Stimulated activated CD4-positive, alpha-beta T cell treated with anti-CD3 and anti-CD28 coated beads, Interleukin-4, amount 100 ng/mL, for 24 hours (primary cell): ENCODE data around the gene ACBD6.
"Not testable (repeated sequence)": the region's sequence is repeated elsewhere in the genome, so short reads cannot be mapped to it uniquely, and the experiment has no call there.

Experiments
- DNase-seq: peaks from one replicate; pipeline ENCODE4 v3.0.0-alpha.2; 2020

Gene ACBD6

DNA sequence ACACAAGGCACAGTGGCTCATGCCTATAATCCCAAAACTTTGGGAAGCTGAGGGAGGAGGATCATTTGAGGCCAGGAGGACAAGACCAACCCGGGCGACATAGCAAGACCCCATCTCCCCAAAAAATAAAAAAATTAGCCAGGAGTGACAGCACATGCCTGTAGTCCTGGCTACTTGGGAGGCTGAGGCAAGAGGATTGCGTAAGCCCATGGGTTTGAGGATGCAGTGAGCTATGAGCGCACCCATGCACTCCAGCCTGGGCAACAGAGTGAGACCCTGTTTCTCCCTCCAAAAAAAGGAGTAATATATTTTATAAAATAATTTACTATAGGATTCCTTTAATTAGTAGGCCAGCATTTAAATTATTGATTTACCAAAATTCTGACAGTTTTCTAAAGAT lies 89.8 kb downstream of the ACBD6 start:
- no peak for DNase-seq

DNA sequence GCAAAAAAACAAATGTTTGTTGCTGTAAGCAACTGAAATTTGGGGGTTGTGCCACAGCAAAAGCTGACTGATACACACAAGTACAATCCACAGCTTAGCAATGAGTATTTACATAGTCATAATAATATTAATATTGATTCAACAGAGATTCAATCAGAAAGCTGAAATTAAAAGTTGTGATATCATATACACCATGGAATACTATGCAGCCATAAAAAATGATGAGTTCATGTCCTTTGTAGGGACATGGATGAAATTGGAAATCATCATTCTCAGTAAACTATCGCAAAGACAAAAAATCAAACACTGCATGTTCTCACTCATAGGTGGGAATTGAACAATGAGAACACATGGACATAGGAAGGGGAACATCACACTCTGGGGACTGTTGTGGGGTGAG lies 94.2 kb downstream of the ACBD6 start:
- DNase-seq = not testable (repeated sequence)

DNA sequence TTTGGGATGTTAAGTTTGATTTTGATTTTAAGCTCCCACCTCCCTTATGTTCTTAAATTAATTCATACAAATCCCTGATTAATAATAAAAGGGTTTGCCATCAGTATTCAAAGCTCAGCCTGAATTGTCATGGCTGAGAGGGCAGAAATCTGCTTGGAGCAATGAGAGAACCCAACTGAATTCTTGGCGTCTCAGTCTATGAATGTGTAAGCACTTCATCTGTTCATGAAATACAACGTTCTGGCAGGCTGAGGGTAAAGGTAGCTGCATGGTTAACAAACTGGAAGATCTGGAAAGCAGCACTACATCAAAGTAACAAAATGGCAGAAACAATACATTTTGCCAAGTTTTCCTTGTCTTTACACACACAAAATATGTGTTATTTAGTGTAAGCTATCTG lies 95.3 kb downstream of the ACBD6 start:
- DNase-seq = no peak

DNA sequence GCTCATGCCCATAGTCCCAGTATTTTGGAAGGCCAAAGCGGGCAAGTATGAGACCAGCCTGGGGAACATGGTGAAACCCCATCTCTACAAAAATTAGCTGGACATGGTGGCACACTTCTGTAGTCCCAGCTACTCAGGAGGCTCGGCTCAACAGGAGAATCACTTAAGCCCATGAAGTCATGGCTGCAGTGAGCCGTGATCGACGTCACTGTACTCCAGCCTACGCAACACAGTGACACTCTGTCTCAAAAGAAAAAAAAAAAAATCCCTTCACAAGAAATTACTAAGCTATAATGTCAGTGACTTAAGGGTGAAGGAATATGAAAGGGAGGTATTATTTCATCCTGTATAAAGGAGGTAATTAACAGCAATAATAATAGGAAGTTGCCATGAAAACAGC lies 99.8 kb downstream of the ACBD6 start:
- DNase-seq = no peak

DNA sequence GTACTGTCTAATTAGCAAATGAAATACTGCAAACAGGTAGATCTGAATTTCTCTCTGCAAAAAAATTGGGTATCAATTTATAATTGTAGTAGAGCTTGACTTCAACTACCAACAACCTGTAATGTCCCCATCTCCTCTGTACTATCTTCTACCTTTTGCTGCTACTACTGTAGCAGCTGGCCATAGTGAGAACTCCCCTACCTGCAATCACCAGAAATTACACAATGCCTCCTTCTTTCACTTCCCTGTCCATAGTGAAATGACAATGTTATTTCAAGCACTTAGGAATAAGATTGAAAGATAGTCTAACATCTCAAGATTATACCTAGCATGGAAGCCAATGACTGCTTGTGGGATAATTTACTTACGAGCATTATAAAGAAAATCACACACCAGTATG lies 100.4 kb downstream of the ACBD6 start:
- DNase-seq = no peak

DNA sequence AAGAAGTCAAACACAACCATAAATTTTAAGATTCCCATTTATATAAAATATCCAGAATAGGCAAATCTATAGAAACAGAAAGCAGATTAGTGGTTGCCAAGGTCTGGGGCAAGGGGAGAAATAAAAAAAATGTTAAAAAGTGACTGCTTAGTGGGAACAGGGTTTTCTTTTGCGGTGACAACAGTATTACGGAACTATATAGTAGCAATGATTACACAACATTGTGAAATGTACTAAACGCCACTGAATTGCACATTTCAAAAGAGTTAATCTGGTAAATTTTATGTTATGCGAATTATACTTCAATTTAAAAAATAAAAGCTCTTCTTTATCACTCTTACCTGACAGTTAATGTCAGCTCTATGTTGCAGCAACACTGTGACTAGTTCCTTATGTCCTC lies 105.2 kb downstream of the ACBD6 start:
- no peak for DNase-seq

DNA sequence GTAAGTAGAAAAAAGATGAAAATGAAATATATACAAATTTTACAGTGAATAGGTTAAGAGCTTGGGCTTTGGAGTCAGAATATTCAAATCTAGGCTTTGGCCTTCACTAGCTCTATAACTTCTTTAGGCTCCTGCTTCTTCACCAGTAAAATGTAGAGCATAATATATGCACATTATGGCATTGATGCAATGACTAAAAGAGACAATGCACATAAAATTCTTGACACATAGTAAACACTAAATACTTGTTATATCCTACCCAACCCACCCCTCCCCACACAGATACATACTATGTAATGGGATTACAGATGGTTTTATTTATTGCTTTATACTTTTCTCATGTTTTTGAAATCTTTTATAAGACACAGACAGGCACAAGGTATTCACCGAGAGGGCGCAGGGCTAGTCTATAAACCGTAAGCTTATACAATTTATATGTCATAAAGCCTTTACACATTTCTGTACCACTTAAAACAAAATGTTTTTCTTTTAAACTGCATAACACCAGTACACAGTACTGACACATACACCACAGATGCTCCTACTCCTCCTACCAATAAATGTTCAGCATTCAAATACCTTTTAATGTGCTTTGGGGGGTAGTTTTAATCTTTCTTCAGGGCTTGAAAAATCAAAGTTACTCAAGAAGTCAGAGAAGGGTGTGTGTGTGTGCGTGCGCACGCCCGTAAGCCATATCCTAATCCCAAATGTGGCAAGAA lies 109.8 kb downstream of the ACBD6 start:
- no peak for DNase-seq

DNA sequence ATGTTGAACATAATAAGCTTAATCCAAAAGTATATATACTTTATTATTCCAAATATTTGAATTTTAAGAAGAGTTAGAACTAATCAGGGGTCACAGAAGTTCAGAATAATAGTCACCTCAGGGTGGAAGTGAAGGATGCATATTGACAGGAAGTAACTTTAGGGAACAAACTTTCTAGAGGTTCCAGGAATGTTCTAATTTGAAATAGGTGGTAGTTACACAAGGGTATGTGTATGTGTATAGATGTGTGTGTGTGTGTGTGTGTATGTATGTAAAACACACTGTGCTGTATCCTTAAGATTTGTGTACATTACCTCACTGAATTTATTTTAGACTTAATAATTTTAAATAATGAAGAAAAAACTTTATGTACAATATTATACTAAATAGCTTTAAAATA lies 110.4 kb downstream of the ACBD6 start:
- no peak for DNase-seq

DNA sequence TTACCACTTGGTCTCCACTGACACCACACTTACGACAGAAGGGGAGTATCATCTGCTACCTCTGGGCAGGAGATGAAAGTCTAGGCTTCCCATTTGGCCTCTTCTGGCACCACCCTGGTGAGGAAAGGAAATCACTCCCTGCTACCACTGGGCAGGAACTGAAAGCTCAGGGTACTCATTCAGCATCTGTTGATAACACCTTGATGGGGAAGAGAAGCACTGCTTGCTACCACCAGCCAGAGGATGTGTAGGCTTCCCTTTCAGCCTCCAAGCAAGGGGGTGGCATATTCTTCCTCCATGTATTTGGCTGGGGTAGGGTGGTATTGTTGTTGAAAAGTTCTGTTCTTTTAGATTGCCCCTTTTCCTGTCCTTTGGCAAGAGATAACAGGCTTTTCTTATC lies 115.0 kb downstream of the ACBD6 start:
- no peak for DNase-seq

DNA sequence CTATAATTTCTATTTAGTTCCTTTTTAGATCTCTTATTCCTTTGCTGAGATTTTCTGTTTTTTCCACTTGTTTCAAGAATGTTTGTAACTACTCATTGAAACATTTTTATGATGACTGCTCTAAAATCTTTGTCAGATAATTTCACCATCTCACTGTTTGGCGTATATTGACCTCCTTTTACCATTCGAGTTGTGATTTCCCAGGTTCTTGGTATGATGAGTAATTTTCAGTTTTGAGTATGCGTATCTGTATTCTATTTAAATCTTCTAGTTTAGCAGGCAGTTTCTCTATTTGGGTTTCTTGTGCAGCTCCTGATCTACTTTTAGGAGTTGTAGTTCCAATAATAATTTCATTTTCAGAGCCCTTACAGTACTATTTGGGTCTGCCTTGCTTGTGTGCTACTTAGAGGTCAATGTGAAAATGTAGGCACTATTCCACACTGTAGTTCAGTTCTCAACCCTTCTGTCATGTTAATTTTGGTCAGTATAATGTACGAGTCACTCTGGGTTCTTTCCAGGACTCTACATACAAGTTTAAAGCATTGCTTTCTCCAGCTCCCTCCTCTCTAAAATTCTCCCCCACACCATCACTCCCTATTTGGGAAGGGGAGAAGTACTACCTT lies 115.5 kb downstream of the ACBD6 start:
- no peak for DNase-seq

DNA sequence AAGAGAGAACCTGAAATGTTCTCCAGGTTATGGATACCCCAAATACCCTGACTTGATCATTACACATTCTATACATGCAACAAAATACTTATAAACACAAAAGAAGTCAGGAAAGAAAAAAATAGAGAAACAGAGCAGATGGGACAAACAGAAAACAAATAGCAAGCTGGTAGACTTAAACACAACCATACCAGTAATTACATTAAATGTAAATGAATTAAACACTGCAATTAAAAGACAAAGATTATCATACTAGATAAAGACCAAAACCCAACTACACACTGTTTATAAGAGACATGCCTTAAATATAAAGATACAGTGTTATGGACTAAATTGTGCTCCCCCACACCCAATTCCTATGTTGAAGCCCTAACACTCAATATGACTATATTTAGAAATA lies 117.2 kb downstream of the ACBD6 start:
- DNase-seq = no peak

DNA sequence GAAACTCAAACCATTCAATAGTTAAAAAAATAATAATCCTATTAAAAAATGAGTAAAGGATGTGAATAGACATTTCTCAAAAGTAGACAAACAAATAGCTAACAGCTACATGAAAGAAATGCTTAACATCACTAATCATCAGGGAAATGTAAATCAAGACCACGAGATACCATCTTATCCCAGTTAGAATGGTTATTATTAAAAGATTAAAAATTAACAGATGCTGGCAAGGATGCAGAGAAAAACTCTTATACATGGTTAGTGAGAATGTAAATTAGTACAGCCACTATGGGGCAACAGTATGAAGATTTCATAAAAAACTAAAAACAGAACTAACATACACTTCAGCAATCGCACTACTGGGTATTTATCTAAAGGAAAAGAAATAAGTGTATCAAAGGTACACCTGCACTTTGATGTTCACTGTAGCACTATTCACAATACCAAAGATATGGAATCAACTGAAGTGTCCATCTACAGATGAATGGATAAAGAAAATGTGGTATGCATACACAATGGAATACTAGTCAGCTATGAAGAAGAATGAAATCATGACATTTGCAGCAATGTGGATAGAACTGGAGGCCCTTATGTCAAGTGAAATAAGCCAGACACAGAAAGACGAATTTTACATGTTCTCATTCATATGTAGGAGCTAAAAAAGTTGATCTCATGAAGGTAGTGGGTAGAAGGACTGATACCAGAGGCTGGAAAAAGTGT lies 117.9 kb downstream of the ACBD6 start:
- DNase-seq = no peak

DNA sequence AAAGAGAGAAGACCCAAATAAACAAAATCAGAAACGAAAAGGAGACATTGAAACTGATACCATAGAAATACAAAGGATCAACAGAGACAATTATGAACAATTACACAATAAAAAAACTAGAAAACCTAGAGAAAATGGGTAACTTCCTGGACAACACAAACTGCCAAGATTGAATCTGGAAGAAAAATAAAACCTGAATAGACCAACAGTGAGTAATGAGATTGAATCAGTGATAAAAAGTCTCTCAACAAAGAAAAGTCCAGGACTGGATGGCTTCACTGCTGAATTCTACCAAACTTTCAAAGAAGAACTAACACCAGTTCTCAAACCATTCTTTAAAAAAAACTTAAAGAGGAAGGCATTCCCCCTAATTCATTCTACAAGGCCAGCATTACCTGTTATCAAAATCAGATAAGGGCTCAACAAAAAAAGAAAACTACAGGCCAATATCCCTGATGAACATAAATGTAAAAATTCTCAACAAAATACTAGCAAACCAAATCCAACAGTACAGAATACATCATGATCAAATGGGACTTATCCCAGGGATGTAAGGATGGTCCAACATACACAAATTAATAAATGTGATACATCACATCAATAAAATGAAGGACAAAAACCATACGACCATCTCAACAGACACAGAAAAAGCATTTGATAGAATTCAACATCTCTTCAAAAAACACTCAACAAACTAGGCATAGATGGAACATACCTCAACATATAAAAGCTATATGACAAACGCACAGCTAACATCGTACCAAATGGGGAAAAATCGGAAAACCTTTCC lies 119.9 kb downstream of the ACBD6 start:
- no peak for DNase-seq

DNA sequence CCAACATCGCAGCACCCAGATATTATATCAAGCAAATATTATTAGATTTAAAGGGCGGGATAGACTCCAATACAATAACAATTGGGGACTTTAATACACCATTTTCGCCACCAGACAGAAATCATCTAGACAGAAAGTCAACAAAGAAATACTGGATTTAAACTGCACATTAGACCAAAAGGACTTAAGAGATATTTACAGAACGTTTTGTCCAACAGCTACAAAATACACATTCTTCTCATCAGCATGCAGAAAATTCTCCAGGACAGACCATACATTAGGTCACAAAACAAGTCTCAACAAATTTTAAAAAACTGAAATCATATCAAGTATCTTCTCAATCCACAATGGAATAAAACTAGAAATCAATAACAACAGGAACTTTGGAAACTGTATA lies 121.2 kb downstream of the ACBD6 start:
- no peak for DNase-seq

DNA sequence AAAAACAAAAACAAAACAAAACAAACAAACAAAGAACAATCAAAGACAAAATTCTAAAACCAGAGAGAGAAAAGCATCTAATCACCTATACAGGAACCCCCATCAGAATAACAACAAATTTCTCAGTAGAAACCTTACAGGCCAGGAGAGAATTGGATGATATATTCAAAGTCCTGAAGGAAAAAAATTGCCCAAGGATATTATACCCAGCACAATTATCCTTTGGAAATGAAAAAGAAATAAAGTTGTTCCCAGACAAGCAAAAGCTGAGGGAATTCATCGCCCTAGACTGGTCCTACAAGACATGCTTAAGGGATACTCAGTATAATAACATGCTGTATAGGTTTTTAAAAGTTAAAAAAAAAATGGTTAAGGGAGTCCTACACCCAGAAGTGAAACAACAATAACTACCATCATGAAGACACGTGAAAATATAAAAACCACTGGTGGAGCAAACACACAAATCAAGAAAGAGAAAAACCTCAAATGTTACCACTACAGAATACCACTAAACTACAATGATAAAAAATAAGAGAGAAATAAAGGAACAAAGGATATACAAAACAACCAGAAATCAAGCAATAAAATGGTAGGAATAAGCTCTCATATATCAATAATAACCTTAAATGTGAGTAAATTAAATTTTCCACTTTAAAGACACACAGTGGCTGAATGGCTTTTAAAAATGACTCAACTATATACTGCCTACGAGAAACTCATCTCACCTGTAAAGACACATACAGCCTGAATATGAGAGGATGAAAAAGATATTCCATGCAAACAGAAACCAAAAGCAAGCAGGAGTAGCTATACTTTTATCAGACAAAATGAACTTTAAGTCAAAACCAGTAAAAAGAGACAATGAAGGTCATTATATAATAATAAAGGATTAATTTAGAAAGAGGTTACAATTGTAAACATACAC lies 121.9 kb downstream of the ACBD6 start:
- DNase-seq = no peak

DNA sequence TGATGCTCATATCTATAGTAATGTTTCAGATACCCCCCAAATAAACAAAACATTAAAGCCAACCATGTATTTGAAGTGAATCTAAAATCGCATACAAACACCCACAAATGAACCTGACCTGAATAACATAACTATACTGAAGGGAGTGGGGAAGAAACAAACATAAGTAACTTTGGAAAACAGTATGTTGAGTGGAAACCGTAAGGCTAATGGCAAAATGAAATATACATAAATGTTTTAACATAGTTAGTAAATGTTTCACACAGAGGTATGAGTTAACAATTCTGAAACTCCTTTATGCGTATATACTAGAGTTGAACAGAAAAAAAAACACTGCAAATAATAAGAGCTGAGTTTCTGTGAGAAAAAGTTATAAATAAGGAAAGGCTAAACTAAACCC lies 125.6 kb downstream of the ACBD6 start:
- no peak for DNase-seq

DNA sequence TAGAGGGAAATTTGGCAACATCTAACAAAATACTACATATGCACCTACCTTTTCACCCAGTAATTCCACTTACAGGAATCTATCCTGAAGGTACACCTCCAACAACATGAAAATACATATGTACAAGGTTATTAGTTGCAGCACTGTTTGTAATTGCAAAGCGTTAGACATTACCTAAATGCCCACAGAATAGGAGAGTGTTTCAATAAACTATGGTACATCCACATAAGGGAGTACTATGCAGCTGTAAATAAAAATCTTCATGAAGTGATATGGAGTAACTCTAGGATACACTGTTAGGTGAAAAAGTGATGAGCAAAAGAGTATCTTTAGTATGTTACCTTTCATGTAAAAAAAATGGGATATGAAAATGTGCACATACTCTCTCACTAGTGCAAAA lies 126.1 kb downstream of the ACBD6 start:
- DNase-seq = no peak

DNA sequence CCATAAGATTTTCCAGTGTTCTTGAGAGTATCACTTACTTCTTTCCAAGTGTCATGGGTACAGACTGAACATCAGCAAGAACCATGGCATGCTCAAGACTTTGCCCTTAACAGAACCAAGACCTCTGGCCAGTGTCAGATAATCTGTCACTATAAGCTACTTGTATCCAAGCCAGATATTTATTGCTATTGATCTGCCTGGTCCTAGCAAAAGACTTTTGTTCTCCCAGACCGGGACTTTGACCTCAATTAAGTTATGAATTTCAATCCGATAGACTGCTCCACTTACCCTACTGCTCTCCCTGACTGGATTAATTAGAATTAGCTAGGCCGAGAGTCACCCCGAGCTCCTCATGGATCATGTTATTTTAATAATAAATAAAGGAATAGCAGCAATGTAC lies 129.6 kb downstream of the ACBD6 start:
- DNase-seq = no peak

DNA sequence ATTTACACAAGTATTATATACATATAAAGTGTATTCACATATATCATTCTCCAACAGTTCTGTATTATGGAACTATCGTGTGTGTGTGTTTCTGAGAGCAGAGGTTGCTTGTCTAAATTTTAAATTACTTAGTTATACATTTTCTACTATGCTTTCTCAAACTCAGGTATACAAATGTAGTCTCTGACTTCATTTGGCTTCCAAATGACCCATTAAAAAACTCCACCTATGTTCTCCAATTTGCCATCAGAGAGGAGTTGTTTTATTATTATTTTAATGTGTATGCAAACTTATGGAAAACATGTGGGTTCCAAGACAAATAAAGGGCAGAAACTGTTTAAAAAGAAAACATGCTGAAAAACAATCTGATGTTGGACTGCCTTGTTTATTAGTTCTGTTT lies 131.8 kb downstream of the ACBD6 start:
- no peak for DNase-seq

DNA sequence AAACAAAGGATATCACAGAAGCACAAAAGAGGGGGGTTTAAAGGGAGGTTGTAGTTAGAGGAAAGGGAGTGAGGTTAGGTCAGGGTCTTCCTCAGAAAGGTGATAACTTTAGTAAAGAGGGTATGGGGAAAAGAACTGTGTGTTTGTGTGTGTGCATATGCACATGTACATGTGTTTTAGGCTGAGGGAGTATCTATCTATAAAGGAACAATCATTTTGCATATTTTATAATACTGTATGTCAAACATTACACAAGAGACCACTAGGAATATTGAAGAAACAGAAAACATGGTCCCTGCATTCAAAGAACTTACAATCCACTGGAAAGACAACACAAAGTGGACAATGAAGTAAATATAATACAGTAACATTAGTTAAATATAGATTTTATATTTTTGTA lies 132.2 kb downstream of the ACBD6 start:
- DNase-seq = no peak

DNA sequence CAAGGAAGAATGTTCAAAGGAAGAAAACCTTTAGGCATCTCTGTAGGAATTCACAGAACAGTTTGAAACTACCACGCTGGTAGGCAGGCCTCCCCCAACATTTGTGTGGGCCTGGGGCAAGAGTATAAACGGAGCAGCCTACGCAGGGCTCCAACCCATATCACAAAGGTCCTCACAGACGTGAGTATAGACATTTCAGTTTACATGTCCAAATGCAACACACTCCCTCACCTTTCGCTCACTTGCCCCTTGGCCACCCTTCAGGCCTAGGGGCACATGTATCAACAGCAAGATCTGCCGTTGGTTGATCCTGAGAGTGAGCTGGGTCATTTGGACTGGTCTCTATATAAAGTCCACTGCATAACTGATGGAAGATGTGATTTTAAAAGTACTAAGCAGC lies 133.3 kb downstream of the ACBD6 start:
- DNase-seq = no peak

DNA sequence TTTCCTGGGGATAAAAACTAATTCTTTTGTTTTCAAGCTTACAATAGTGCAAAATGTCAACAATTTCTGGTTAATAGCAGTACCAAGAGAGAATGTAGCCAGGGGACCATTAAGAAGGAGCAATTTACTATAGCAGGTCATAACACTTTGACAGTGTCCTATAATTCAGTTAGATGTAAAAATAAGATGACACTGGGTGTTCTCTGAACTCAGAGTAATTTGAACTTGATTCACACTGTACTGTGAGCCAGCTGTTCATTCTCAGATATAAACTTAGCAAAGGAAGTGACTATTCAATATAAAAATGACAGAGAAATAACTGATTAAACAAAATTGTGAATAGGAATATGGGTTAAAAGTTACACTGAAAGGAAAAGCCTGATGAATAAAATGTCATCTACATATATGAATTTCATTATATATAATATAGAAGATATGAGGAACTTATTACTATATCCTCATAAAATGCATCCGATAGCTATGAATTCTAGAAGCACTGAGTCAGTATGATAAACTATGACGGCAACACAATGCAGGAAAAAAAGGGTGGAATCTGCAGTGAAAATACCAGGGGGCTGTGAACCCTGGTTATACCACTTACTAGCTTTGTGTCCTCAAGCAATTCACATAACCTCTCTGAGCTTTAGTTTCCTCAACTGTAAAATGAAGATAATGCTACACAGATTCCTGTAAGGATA lies 135.9 kb downstream of the ACBD6 start:
- no peak for DNase-seq
